ENCODE measurements around the gene XKRX.

The XKRX gene

GRCh38 chrX:100928660-100929613 lies at the start of gene XKRX:
Gene XKRX (minus strand): TSS chrX:100928917. CDS start chrX:100928304, 613 bp downstream.
- peak; percentile 41 for DNase-seq

GRCh38 chrX:100976211-100976610 lies 47.5 kb upstream of the XKRX start:
- DNase-seq, result no peak

DNA sequence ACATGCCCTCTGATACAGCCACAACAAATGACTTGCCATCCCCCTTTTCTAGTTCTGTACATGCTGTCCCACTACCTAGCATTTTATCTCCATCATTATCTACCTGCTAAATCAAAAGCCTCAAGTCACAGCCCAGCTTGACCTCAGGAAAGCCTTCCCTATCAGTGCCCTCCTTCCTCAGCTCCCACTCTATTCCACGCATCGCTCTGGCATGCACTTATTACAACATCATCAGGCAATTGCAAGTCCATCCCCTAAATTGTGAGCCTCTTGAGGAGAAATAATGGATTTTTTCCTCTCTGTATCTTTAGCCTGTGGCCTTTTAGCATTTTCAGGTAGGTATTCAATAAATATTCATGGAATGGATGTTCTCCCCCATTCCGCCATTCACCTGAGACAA lies 46.5 kb upstream of the XKRX start:
- DNase-seq, result no peak

DNA sequence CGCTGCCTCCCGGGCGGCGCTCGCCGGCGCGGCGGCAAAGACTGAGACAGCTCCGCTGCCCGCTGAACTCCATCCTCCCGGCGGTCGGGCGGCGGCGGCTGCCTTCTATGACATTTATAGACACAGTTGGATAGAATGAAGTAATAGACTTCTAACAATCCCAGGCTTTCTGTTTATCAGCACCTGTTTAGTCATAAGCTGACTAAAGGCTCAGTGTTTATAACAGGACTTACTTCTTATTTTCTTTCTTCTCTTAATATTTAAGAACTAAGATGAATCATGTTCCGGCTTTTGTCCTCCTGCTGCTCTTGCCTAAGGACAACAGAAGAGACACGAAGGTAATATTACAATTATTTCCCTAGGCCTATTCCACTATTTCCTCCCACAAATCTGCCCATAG lies 44.7 kb upstream of the XKRX start:
- no peak for DNase-seq

DNA sequence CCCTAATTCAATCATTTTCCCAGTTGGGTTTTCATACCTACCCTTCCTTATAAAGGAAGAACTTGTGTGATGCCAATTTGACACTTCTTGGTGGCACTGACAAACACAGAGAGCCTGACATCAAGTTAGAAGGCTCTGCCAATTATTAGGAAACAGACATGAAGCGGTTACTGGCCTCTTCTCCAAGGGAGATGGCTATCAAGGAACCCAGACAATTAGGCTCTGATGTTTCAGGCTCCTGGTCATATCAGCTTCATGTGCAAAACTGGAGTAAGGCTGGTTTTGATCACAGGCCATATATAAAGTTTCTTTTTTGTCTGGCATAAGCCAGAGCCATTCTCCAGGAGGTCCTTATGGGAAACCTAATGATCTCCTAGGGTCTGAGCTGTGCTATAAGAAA lies 41.2 kb upstream of the XKRX start:
- no peak for DNase-seq

- DNase-seq, result no peak
Observed at GRCh38 chrX:100969408-100969807, 40.7 kb upstream of the XKRX start, which contains the start of gene ARL13A. Gene ARL13A (plus strand): TSS chrX:100969708. CDS start chrX:100973690, 3,982 bp downstream.

GRCh38 chrX:100964362-100964761 lies 35.6 kb upstream of the XKRX start:
- no peak for DNase-seq

DNA sequence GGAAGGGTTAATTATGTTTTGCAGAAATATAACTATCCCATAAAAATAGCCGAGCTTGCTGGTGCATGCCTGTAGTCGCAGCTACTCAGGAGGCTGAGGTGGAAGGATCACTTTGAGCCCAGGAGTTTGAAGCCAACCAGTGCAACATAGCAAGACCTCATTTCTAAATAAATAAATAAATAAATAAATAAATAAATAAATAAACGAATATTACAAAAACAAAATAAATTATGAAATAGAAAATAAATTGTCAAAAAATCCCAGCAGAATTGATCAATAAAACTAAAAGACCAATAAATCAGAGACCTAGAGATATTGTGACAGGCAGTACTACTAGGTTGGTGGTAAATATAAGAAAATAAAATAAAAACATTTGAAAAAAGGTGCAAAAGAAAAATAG lies 34.1 kb upstream of the XKRX start:
- DNase-seq, result no peak

DNA sequence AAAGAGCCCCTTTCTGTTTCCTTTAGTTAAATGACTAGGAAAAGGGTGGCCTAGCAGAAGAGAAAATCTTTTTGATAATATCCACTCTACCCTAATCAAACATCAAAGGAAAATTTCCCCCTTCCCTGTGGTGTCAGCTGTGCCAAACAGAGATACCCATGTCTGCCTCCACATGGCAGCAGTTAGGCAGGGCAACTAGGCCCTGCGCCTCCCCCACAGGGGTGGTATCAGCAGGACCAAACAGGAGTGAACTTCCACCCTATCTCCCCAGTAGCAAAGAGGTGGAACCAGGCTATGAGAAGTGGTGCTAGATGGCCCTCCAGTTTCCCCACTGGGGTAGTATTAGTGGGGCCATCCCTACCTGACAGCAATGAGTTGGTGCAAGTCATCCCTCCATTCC lies 19.8 kb upstream of the XKRX start:
- DNase-seq, result no peak

- no peak for DNase-seq
Observed at GRCh38 chrX:100946299-100946927, 17.7 kb upstream of the XKRX start.

DNA sequence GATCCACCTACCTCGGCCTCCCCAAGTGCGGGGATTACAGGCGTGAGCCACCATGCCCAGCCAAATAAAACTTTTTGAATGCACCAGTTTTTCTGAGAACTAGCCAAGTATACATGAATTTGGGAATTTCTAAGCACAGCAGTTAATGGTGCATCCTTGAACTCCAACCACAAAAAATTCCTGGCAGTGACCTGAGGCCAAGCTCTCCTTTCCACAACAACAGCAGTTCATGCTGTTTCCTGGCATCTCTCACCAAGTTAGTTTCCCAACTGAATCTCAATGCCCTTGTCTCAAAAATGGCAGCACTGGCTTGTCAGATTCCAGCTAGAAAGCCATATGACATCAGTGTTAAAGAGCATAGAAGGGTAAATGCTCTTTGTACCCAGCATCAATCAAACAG lies 15.9 kb upstream of the XKRX start:
- DNase-seq, result no peak

GRCh38 chrX:100939333-100939732 lies 10.6 kb upstream of the XKRX start:
- DNase-seq, result no peak

GRCh38 chrX:100935767-100936166 lies 7.0 kb upstream of the XKRX start:
- DNase-seq, result no peak

GRCh38 chrX:100931925-100932285 lies 3.2 kb upstream of the XKRX start:
- no peak for DNase-seq

- no peak for DNase-seq
Observed at GRCh38 chrX:100931218-100931924, 2.7 kb upstream of the XKRX start.

GRCh38 chrX:100926453-100926852 lies 2.3 kb downstream of the XKRX start:
- DNase-seq, result no peak

GRCh38 chrX:100924375-100924774 lies 4.3 kb downstream of the XKRX start:
- DNase-seq, result no peak

- DNase-seq, result no peak
Observed at GRCh38 chrX:100915562-100915961, 13.2 kb downstream of the XKRX start.

- no peak for DNase-seq
Observed at GRCh38 chrX:100913111-100913510, 15.6 kb downstream of the XKRX start.

- DNase-seq, result no peak
Observed at GRCh38 chrX:100911731-100912130, 17.0 kb downstream of the XKRX start.

- DNase-seq, result no peak
Observed at GRCh38 chrX:100905620-100906019, 23.1 kb downstream of the XKRX start.

GRCh38 chrX:100904433-100904832 lies 24.3 kb downstream of the XKRX start:
- no peak for DNase-seq

- DNase-seq, result no peak
Observed at GRCh38 chrX:100895365-100896075, 33.2 kb downstream of the XKRX start.

All from activated T-cell treated with anti-CD3 and anti-CD28 coated beads, Interleukin-2, amount 50 U/mL, for 1 hour (primary cell).